ENCODE data around the gene PIK3C2B.

PIK3C2B gene

DNA sequence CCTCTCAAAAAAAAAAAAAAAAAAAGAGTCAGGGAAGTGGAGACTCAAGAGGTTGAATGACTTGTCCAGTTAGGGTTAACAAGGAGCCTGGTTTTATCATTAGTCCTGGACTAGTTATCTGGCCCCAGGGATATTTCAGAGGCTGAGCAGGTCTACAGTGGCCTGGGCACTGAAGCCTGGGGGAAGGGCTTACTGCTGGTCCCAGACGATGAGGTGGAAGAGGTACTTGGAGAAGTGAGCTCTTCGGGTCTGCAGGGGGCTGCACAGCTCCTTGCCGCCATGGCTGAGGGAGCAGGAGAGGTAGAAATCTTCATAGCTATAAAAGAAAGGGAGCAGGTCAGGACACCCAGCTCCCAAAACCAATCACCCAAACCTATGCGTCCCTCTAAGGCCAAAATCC, 40.1 kb downstream of the PIK3C2B start:
- Histone ChIP-seq H3K9ac (ENCODE audit: insufficient read length) (no peak overlapping the region), H3K27ac (no peak overlapping the region), H3K4me3 (no peak overlapping the region), H3K36me3 (ENCODE audit: insufficient read depth, low read length) (no peaks in the 10 kb centered on the region; the same call in 1 of the 2 replicates), H3K9me3 (ENCODE audit: low read depth, low read length) (no peaks in the 10 kb centered on the region)
- DNase-seq (ENCODE audit: low read depth, low spot score), result no peak
- no peak for TF ChIP-seq POLR2AphosphoS5 (IDR thresholded peaks at IDR 0.05; ENCODE audit: borderline replicate concordance, low read depth, low read length)
- no peak for TF ChIP-seq FOXP2 (optimal IDR thresholded peaks at IDR 0.05; ENCODE audit: control extremely low read depth, extremely low read length, insufficient read depth)
- TF ChIP-seq EZH2 (IDR thresholded peaks at IDR 0.05), result no peak

DNA sequence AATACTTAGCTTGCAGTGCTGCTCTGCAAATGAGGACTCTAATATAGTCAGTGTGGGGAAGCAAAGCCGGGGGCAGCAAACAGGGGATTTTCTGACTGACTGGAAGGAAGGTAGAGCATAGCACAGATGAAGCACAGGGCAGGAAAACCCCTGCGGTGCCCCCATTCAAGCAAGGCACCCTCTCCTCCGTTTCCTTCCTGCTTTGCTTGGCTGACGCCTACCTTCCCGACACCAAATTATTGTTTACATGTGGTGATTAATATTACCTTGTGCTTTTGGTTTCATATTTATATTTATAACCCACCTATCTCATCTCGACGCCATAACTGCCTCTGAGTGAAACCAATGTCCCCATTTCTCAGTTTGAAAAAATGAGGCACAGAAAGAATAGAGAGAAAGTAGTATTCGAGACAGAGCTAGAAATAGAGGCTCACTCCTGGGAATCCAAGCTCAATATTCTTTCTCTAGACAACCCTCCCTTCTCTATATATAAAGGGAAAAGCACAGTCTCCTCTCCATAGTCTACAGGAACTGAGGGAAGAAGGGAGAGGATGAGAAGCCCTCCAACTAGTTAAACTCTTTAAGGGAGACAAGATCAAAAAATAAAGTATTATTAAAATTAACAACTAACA, 41.3 kb downstream of the PIK3C2B start:
- Histone ChIP-seq H3K9ac (ENCODE audit: insufficient read length) (no peak overlapping the region), H3K27ac (no peak overlapping the region), H3K36me3 (ENCODE audit: insufficient read depth, low read length) (no peaks in the 10 kb centered on the region; the same call in 1 of the 2 replicates), H3K4me3 (peak overlapping the region; percentile 4; the same call in 1 of the 2 replicates), H3K9me3 (ENCODE audit: low read depth, low read length) (no peaks in the 10 kb centered on the region)
- peak; percentile 66 for DNase-seq (ENCODE audit: low read depth, low spot score)
- TF ChIP-seq FOXP2 (optimal IDR thresholded peaks at IDR 0.05; ENCODE audit: control extremely low read depth, extremely low read length, insufficient read depth) (peak; percentile 58), EZH2 (IDR thresholded peaks at IDR 0.05) (no peak), POLR2AphosphoS5 (IDR thresholded peaks at IDR 0.05; ENCODE audit: borderline replicate concordance, low read depth, low read length) (peak; percentile 42; the same call in 1 of the 2 replicates)

DNA sequence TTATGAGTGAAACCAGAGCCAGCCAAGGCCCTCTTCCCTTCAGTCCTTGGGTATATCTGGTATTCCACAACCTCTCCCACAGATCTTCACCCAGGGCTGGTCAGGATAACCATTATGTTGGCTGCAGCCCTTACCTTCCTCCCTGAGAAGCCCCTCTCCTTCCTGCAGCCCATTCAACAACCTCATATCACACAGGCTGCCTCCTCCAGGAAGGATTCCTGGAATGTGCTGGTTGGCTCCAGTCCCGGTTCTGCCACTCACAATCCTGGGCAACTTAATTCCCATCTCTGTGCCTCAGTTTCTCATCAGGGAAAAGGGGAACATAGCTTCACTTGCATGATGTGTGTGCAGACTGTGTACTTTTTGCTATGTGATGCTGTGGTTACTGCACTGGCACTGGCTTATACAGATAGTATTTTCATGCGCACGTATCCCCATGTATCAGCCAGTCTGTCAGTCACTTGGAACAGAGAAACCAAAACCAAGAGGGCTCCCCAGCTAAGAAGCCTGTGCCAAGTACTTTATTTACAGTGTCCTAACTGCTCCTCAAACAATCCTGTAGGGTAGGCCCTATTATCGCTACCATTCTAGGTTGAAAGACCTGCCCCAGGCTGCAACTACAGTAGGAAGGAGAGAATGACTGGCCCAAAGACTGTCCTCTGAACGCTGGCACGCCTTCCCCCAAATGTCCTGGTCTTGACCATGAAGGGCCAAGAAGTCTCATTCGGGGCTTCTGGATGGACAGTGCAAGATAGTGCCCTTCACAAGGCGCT, 43.1 kb downstream of the PIK3C2B start:
- Histone ChIP-seq H3K36me3 (ENCODE audit: insufficient read depth, low read length) (no peaks in the 10 kb centered on the region; the same call in 1 of the 2 replicates), H3K9ac (ENCODE audit: insufficient read length) (no peak overlapping the region), H3K27ac (no peak overlapping the region), H3K9me3 (ENCODE audit: low read depth, low read length) (no peaks in the 10 kb centered on the region), H3K4me3 (no peak overlapping the region)
- no peak for DNase-seq (ENCODE audit: low read depth, low spot score)
- TF ChIP-seq FOXP2 (optimal IDR thresholded peaks at IDR 0.05; ENCODE audit: control extremely low read depth, extremely low read length, insufficient read depth), result no peak
- no peak for TF ChIP-seq POLR2AphosphoS5 (IDR thresholded peaks at IDR 0.05; ENCODE audit: borderline replicate concordance, low read depth, low read length)
- TF ChIP-seq EZH2 (IDR thresholded peaks at IDR 0.05), result no peak

DNA sequence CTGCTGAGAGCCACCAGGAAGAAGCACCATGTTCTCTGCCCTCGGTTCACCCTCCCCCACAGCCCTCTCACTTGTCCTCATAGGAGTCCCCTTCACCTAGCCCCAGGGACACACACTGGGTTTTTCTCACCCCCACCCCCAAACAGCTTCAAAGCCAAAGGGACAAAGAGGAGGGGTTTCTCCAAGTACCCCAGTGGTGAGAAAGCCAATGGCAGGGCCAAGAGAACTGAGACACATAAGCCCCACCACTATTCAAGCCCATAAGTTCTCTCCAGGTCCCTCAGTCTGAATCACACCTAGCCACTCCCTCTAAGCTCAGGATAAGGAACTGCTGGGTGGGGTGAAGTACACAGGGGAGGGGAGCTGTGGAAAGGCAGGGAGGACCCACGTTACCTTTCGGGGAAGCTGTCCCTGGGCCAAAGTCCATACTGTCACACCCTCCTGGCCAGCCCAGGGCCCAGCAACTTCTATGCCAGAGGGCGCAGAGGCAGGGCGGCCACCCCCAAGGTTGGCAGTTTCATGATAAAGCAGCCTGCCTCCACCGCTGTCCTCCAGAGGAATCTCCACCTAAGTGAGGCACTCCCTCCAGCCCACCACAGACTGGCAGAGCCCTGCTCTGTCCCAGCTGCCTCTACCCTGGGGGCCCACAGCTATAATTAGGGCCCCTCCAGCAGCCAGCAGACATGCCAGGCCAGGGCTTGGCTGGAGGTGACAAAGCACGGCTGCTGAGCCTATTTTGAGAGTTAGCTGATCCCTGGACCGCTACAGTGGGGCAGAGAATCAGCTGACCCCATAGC, 43.9 kb downstream of the PIK3C2B start:
- no peaks in the 10 kb centered on the region; the same call in 1 of the 2 replicates for H3K36me3 ChIP-seq (ENCODE audit: insufficient read depth, low read length)
- no peak overlapping the region for H3K27ac ChIP-seq
- no peak overlapping the region for H3K4me3 ChIP-seq
- TF ChIP-seq FOXP2 (optimal IDR thresholded peaks at IDR 0.05; ENCODE audit: control extremely low read depth, extremely low read length, insufficient read depth) (no peak), EZH2 (IDR thresholded peaks at IDR 0.05) (no peak), POLR2AphosphoS5 (IDR thresholded peaks at IDR 0.05; ENCODE audit: borderline replicate concordance, low read depth, low read length) (no peak)
- no peak for DNase-seq (ENCODE audit: low read depth, low spot score)
- H3K9me3 ChIP-seq (ENCODE audit: low read depth, low read length), result no peaks in the 10 kb centered on the region
- H3K9ac ChIP-seq (ENCODE audit: insufficient read length), result no peak overlapping the region

DNA sequence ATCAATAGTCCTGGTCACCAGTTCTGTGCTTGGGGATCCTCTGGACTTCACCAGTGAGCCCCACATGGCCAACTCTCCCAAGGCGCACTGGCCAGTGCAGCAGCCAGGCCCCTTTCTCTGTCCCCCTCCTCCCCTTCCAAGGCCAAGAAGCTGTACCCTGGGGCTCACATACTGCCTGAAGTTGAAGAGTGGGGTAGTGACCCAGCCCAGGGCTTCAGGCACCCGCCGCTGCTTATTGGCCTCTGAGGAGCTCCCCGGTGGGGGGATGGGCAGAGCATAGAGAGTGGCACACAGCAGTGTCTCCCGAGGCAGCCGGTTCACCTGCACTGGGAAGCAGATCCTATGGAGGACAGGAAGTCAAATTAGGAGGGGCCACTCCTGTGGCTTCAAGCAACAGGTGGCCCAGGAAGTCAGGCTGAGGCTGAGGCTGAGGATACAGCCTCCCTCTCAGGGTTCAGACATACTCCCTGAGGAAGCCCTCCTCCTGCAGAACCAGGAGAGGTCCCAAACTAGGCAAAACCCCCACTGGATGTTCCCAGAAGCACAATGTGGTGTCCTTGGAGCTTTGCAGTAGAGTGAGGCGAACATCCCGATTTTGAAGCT, 44.8 kb downstream of the PIK3C2B start:
- no peak overlapping the region for H3K27ac ChIP-seq
- TF ChIP-seq FOXP2 (optimal IDR thresholded peaks at IDR 0.05; ENCODE audit: control extremely low read depth, extremely low read length, insufficient read depth) (no peak), POLR2AphosphoS5 (IDR thresholded peaks at IDR 0.05; ENCODE audit: borderline replicate concordance, low read depth, low read length) (no peak), EZH2 (IDR thresholded peaks at IDR 0.05) (no peak)
- DNase-seq (ENCODE audit: low read depth, low spot score), result no peak
- H3K36me3 ChIP-seq (ENCODE audit: insufficient read depth, low read length), result no peaks in the 10 kb centered on the region
- no peaks in the 10 kb centered on the region for H3K9me3 ChIP-seq (ENCODE audit: low read depth, low read length)
- no peak overlapping the region for H3K4me3 ChIP-seq
- H3K9ac ChIP-seq (ENCODE audit: insufficient read length), result no peak overlapping the region

DNA sequence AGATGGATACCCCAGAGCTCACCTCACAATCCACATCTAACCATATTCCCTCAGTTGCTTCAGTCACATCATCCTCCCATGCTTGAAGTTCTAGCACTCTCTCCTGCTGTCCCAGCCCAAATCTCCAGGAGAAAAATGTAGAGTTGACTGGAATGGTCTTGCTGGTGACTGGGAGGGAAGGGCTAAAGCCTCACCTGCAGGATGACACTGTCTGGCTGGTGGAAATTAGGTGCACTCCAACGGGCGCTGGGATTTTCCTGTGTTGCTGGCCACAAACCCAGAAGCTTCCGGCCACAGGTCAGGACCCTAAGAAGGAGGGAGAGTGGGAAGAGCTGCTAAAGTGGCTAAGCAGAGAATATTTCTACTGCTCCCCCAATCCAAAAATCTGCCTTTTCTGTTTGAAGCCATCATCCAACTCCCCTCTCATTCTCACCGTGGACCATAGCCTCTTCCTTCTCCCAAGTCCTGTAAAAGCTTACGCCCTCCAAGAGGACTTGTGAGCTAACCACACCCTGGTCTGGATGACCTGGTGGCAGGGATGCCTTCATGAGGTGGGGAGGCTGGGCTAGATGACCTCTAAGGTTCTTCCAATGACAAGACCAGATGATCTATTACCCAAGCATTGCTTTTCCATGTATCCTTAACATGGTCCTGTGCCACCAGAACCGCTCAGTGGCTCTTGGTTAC, 45.5 kb downstream of the PIK3C2B start:
- TF ChIP-seq EZH2 (IDR thresholded peaks at IDR 0.05), result no peak
- no peak for TF ChIP-seq FOXP2 (optimal IDR thresholded peaks at IDR 0.05; ENCODE audit: control extremely low read depth, extremely low read length, insufficient read depth)
- no peak for TF ChIP-seq POLR2AphosphoS5 (IDR thresholded peaks at IDR 0.05; ENCODE audit: borderline replicate concordance, low read depth, low read length)
- Histone ChIP-seq H3K36me3 (ENCODE audit: insufficient read depth, low read length) (peaks cover 1% of the 10 kb centered on the region; the same call in 1 of the 2 replicates), H3K9ac (ENCODE audit: insufficient read length) (no peak overlapping the region), H3K4me3 (no peak overlapping the region), H3K9me3 (ENCODE audit: low read depth, low read length) (no peaks in the 10 kb centered on the region), H3K27ac (no peak overlapping the region)
- DNase-seq (ENCODE audit: low read depth, low spot score), result no peak

DNA sequence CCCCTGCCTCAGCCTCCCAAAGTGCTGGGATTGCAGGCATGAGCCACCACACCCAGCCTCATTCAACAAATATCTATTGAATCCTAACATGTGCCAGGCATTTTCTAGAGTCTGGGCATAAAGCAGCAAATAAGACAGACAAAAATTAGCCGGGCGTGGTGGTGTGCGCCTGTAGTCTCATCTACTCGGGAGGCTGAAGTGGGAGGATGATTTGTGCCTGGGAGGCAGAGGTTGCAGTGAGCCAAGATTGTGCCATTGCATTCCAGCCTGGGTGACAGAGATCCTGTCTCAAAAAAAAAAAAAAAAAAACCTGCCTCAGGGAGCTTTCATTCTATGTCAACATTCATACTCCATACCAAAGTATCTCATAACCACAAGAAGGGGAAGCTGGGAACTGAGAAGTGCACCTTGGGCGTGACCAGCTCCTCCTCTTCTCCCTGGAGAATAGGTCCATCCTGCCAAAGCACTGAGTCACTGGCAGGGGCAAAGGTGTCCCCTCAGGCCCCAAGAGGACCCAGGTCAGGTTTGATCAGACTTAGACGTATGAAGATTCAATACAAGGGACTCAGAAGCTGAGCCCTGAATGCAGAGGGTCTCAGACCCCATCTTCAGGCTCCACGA, 46.2 kb downstream of the PIK3C2B start:
- TF ChIP-seq FOXP2 (optimal IDR thresholded peaks at IDR 0.05; ENCODE audit: control extremely low read depth, extremely low read length, insufficient read depth), result no peak
- H3K36me3 ChIP-seq (ENCODE audit: insufficient read depth, low read length), result peaks cover 8% of the 10 kb centered on the region; the same call in 1 of the 2 replicates
- no peak overlapping the region for H3K9ac ChIP-seq (ENCODE audit: insufficient read length)
- no peak overlapping the region for H3K4me3 ChIP-seq
- DNase-seq (ENCODE audit: low read depth, low spot score), result no peak
- H3K9me3 ChIP-seq (ENCODE audit: low read depth, low read length), result no peaks in the 10 kb centered on the region
- no peak overlapping the region for H3K27ac ChIP-seq
